ENCODE measurements around the gene PPP1R1B. TPM values are rescaled to one million over a fixed set of nuclear protein-coding genes. Genes with fewer than 3 reads are reported as not detected.

PPP1R1B gene
- total RNA-seq, 4 donors from 2014 or later = 0.23 to 4.8 (median 2.4) TPM

DNA sequence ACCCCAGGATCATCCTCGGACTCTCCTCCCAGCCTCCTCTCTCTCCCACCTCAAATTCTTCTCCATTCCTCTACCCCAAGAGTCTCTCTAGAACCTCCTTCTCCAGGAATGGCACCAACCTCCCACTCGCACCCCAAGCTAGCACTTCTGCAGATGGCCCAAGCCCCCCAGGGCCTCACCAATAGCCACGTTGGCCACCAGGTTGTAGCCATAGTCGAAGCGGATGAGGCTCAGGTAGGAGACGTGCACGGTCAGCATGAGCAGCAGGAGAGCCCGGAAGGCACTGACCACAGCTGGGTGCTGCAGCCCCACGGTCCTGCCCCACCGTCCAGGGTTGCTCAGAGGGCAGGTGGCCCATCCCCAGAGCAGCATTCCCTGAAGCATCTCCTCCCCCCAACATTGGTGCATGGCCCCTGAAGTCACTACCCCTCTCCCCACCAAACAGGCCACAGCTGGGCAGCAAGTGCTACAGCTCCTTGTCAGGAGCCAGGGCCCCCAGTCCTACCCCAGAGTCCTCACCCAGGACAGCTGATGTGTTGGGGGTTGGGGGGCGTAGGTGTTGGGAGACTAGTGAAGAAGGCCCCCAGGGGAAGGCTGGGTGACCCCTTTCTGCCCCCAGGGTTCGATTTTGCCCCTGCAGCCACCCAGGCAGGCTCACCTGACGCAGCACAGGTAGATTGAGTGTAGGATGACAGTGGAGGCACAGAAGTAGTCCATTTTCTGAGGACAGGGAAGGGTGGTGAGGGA is 46.8 kb downstream of the PPP1R1B start:
- TF ChIP-seq, protein P1, sequence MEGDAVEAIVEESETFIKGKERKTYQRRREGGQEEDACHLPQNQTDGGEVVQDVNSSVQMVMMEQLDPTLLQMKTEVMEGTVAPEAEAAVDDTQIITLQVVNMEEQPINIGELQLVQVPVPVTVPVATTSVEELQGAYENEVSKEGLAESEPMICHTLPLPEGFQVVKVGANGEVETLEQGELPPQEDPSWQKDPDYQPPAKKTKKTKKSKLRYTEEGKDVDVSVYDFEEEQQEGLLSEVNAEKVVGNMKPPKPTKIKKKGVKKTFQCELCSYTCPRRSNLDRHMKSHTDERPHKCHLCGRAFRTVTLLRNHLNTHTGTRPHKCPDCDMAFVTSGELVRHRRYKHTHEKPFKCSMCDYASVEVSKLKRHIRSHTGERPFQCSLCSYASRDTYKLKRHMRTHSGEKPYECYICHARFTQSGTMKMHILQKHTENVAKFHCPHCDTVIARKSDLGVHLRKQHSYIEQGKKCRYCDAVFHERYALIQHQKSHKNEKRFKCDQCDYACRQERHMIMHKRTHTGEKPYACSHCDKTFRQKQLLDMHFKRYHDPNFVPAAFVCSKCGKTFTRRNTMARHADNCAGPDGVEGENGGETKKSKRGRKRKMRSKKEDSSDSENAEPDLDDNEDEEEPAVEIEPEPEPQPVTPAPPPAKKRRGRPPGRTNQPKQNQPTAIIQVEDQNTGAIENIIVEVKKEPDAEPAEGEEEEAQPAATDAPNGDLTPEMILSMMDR (IDR thresholded peaks at IDR 0.05) = no peak
- TF ChIP-seq POLR2A (IDR thresholded peaks at IDR 0.05) = no peak
- no peak for DNase-seq
- peaks cover 0 to 23% (median 0%) of the 10 kb centered on the region in 3 donors for H3K36me3 ChIP-seq

GRCh38 chr17:39674179-39674578 is 47.4 kb downstream of the PPP1R1B start:
- DNase-seq = no peak
- Histone ChIP-seq H3K9me3 (no peaks in the 10 kb centered on the region), H3K36me3 (peaks cover 0 to 28% (median 0%) of the 10 kb centered on the region in 3 donors), H3K4me1 (peaks cover 24 to 75% (median 39%) of the 10 kb centered on the region in 3 donors), H3K27ac (peak overlapping the region; percentile 42 to 89 (median 81)), H3K4me3 (no peak overlapping the region), H3K27me3 (peaks cover 0 to 25% (median under 1%) of the 10 kb centered on the region in 4 donors)
- TF ChIP-seq, protein P1 (IDR thresholded peaks at IDR 0.05) = no peak
- TF ChIP-seq POLR2A (IDR thresholded peaks at IDR 0.05) = no peak
- intact Hi-C loops (cut with DNase I) = no loop called here
- 50% methylated on average over 2 of the region's 5 CpGs; no CpG with 5 or more reads in 1 of the 2 donors for WGBS, 2 donors

More for the DNA sequence above, 46.8 kb downstream of the PPP1R1B start:
- no peak overlapping the region for H3K4me3 ChIP-seq
- WGBS, 2 donors = 56 to 83% methylated on average over 3 to 9 of the region's 13 CpGs
- peaks cover 25 to 78% (median 41%) of the 10 kb centered on the region in 3 donors for H3K4me1 ChIP-seq
- H3K27me3 ChIP-seq = peaks cover 0 to 32% (median 3%) of the 10 kb centered on the region in 4 donors
- no peak overlapping the region for H3K27ac ChIP-seq
- no peaks in the 10 kb centered on the region for H3K9me3 ChIP-seq
- intact Hi-C loops (cut with DNase I) = no loop called here

DNA sequence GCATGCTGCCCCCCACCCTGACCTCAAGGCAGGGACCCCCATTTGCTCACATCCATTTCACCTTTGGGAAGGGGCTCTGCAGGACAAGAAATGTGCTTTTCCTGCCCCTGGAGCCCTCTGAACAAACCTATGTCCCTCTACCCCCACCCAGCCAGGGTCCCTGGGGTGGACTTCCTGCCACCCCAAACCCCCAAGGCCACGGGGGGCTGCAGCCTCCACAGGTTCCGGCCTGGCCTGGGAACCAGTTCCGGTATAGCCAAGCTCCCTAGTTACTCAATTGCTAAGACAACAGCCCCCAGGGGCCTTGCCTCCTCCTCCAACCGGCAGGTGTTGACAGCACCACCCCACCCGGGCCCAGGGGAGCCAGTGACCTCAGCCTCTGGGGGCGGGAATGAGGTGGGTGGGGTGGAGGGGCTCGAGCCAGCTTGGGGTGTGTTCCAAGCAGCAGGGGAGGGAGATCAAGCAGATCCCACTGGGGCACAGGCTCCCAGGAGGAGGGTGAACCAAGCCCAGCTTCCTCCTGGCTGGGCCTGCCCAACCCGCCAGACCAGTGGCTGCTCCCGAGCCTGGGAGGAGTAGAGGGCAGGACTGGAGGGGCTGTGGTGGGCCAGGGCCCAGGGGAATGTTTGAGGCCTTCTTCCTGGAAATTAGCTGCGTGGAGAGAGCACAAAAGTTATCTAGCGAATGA is 48.1 kb downstream of the PPP1R1B start:
- Histone ChIP-seq H3K27me3 (peaks cover 0 to 19% (median 0%) of the 10 kb centered on the region in 4 donors), H3K36me3 (peaks cover 0 to 34% (median 0%) of the 10 kb centered on the region in 3 donors), H3K27ac (peak overlapping the region; percentile 42 to 89 (median 81)), H3K9me3 (no peaks in the 10 kb centered on the region), H3K4me3 (no peak overlapping the region), H3K4me1 (peaks cover 24 to 82% (median 39%) of the 10 kb centered on the region in 3 donors)
- DNase-seq = no peak
- WGBS, 2 donors = 39% methylated on average over 2 of the region's 11 CpGs; no CpG with 5 or more reads in 1 of the 2 donors
- intact Hi-C loops (cut with DNase I) = no loop called here
- TF ChIP-seq, protein P1 (IDR thresholded peaks at IDR 0.05) = no peak
- TF ChIP-seq POLR2A (IDR thresholded peaks at IDR 0.05) = no peak

DNA sequence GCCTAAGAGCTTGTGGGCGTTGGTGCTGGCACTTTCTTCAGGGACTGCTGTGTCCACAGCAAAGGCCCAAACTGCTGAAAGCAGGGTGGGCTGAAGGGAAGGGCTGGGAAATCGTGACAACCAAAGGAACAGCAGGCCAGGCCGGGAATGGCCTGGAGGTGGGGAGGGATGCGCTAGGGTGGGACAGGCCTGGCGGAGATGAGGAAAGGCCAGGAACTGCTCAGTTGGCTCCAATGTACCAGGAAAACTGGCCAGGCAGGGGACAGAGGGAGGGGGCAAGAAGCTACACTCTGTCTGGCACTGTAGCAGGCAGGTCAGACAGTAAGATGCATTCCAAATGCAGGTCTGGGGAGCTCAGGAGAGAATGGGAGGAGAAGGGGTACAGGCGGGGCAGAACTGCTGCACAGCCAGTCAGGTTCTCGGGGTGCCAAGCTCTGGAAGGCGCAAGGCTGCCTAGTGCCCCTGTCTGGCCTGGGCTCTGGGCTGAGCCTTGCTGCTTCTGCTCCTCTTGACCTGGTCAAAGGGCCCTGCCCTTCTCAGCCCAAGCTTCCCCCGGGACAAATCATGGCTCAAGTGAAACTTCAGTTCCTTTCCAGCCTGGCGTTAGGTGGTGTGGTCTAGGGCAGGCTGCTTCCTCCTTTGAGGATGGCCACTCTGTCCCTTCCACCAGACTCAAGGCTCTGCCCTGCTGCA is 48.8 kb downstream of the PPP1R1B start:
- peaks cover 0 to 12% (median 0%) of the 10 kb centered on the region in 4 donors for H3K27me3 ChIP-seq
- peak overlapping the region; percentile 42 to 89 (median 81) for H3K27ac ChIP-seq
- peaks cover 24 to 88% (median 39%) of the 10 kb centered on the region in 3 donors for H3K4me1 ChIP-seq
- peaks cover 0 to 41% (median 0%) of the 10 kb centered on the region in 3 donors for H3K36me3 ChIP-seq
- H3K4me3 ChIP-seq = no peak overlapping the region
- DNase-seq = no peak
- intact Hi-C loops (cut with DNase I) = no loop called here
- WGBS, 2 donors = 54 to 67% methylated on average over 6 to 8 of the region's 10 CpGs
- TF ChIP-seq, protein P1 (IDR thresholded peaks at IDR 0.05) = no peak
- TF ChIP-seq POLR2A (IDR thresholded peaks at IDR 0.05) = no peak
- H3K9me3 ChIP-seq = no peaks in the 10 kb centered on the region
